NCI-H2227 treated with DMSO at 0.1 percent for 48 hours (cell line): Measurements from ENCODE around the gene RAB14.

Source experiments
- DNase-seq: peaks from one replicate; lab custom pipeline; 2025; lab: John Stamatoyannopoulos, UW

Gene RAB14

GRCh38 chr9:121219530-121219929 lies 17.9 kb upstream of the RAB14 start:
- no peak for DNase-seq

GRCh38 chr9:121218357-121219027 lies 16.8 kb upstream of the RAB14 start:
- DNase-seq, result no peak

DNA sequence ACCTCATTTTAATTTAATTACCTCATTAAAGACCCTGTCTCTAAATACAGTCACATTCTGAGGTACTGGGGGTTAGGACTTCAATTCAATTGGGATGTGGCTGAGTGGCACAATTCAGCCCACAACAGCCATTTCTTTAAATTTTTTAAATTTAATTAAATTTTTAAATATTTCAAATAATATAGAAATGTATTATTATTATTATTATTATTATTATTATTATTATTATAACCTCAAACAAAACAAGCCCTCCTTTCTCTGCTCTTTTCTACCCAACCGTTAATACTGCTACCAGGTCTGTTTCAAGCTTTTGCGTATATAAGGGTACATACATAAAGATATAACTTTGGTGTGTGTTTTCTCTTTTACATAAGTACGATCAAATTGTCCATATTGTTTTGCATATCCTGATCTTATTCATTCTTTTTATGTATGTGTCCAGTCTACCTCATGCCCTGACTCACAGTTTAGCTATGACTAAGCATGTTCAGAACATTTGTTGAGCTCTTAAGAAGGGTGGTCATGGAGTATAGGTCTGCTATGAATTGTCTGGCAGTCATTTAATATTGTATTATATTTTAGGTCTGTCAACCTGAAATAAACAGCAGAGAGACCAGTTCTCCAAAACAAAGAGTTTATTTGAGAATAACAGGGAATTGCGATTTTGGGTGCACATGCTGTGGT lies 16.1 kb upstream of the RAB14 start:
- DNase-seq, result no peak

DNA sequence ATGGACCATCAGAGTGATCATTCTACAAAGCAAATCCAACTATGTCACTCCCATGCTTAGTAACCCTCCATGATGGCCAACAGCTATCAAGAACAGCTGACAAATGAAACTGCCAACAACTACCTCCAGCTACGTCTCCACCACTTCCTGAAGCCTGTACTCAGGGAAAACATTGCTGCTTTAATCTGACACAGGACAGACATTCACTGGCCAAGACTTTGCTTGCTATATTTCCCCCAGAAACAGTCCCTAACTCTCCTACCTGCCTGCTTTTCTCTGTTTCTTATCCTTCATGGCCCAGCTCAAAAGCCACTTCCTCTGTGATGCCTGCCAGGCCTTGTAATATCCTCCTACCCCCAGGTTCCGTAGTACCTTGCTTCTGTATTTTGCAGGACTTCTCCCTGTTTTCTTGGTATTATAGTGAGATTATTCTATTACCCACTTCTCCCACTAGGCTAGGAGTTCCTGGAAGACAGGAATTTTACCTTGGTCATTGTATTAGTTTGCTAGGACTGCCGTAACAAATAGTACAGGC lies 14.7 kb upstream of the RAB14 start:
- DNase-seq, result no peak

GRCh38 chr9:121214005-121214404 lies 12.3 kb upstream of the RAB14 start:
- DNase-seq, result no peak

DNA sequence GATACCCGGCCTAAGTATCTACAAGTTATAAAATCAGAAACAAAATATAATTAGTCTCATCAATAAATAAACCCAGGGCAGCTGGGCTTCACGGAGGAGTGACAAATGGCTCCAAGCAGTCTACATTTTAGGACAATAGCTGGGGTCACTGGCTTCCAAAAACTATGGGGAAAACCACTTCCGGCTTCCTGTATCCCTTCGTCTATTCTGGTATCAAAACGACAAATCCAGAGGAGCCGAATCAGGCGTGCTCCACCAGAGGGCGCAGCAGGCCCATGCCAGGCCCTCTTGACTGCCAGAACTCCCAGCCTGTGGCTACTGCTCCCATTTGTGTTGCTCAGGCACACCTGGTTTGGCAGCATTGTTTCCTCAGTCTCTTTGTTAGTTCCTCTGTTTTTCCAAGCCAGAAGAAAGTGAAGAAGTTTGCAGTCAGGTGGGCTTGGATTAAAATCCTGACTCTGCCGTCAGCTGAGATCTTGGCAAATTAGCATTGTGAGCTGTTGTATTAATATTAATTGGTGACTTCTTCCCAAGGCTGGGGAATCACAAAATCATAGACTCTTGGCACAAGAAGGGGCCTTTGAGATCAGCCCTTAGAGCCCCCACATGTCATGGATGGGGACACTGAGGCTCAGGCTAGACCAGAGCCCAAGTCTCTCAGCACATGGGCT lies 11.6 kb upstream of the RAB14 start:
- DNase-seq, result peak; percentile 39

DNA sequence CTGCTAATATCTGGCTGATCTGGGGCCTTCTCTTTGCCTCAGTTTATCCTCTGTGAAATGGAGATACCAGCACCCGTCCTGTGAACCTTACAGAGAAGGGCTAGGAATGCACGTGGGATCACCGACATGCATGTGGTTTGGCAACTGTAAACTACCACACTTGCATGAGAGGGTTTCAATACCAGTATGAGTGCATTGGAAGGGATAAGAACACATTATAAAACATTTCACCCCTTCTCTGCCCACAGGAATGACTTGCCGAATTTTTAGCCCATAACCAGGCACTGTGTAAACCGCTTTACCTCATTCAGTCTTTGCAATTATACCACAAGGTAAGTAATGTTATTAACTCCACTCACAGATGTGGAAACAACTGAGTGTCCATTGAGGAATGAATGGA lies 8.9 kb upstream of the RAB14 start:
- DNase-seq, result no peak

DNA sequence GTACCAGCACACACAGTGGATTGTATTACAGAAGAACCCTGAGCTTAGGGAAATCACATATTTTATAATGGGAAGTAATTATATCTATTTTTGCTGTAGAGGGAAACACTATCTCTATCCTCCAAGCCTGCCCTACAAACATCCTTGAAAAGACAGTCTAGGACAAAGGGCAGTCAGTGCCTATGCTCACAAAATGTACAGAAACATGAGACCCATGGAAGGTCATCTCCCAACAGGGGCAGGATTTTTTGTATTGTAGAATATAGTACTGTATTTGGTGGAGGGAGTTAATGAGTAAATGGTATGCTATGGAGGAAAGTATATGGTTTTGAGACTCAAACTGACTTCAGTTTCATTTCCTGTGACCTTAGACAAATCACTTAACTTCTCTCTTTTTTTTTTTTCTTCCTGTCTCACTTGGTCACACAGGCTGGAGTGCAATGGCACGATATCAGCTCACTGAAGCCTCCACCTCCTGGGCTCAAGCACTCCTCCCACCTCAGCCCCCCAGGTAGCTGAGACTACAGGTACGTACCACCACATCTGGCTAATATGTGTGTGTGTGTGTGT lies 5.8 kb upstream of the RAB14 start:
- DNase-seq, result no peak

GRCh38 chr9:121206516-121207370 lies 5.1 kb upstream of the RAB14 start:
- no peak for DNase-seq

DNA sequence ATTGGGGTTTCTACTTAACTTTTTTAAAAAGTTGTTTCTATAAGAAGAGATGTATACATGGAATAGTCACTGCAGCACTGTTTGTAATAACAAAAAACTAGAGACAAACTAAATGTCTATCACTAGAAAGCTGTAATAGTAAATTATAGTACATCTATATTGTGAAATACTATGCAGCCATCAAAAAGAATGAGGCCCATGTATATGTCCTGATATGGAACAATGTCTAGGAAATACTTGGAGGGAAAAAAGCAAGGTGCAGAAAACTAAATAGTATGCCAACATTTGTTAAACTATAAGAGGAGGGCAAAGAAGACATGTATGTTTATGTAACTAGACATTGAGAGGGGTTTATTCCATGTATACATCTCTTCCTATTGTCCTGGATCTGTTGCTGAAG lies 2.9 kb upstream of the RAB14 start:
- no peak for DNase-seq

DNA sequence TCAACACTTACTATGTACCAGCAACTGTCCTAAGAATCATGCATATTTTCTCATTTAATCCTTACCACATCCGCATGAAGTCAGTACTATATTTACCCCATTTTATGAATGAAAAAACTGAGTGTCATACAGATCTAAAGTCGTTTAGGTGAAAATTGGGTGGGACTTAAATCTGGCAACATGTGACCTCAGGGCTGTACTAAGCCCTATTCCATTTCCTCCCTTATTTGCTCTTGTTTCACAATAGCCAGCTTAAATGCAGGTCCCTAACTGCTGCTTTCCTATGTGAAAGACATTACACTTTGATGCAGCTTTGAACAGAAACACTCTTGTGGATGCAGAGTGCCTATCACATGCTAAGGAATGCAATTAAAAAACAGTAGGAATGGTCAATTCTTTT lies 2.5 kb upstream of the RAB14 start:
- DNase-seq, result no peak

- no peak for DNase-seq
Measured at GRCh38 chr9:121201045-121201737, 478 bp downstream of the RAB14 start.

DNA sequence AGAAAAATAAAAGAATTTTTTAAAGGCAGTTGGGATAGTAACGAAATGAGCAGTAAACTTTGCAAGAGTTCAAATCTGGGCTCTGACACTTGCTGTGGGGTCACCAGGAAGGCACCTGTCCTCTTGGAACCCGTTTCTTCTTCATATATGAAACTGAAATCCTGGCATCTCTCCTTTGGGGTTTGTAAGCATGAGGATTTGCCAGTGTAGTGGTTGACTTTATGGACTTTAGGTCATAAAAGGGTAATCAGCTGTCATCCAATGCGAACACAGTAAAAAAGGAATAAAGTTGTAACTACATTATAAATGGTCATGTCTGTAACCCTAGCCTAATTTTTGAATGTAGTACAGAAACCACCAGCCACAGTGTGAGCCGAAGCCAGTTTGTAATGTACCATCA lies 1.3 kb downstream of the RAB14 start:
- DNase-seq, result no peak

DNA sequence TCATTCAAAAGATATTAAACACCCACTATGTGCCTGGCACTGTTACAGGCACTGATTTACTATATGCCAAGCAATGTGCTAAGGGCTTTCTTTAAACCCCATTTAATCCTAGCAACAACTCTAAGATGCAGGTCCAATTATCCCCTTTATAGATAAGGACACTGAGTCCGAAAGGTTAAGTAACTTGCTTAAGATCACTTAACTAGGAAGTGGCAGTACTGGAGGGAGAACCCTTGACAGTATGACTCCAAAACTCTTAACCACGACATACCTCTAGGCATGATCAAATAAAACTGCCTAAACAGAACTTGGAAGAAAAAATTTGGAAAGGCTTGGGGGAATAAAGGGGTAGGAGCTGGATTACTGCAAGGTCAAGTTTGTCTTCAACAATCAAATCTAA lies 1.7 kb downstream of the RAB14 start:
- no peak for DNase-seq

GRCh38 chr9:121198512-121199042 lies 3.1 kb downstream of the RAB14 start:
- no peak for DNase-seq

GRCh38 chr9:121197132-121197531 lies 4.5 kb downstream of the RAB14 start:
- DNase-seq, result no peak

GRCh38 chr9:121196389-121196788 lies 5.3 kb downstream of the RAB14 start:
- no peak for DNase-seq

GRCh38 chr9:121194730-121195129 lies 6.9 kb downstream of the RAB14 start:
- DNase-seq, result no peak

- no peak for DNase-seq
Measured at GRCh38 chr9:121192959-121193640, 8.6 kb downstream of the RAB14 start.

- no peak for DNase-seq
Measured at GRCh38 chr9:121192518-121192917, 9.2 kb downstream of the RAB14 start.
